C4-2B (cell line): ENCODE results near the gene POLA2.

ENCODE experiments used
- ZFX ChIP-seq: fragments of 450-650 bp; IDR thresholded peaks from 2 replicates; pipeline ENCODE4 v1.6.1; 2017
- TF ChIP-seq, protein P1 (sequence below): fragments of 450-650 bp; conservative IDR thresholded peaks from 2 replicates; pipeline ENCODE4 v1.5.1; 2017; ENCODE audit warnings: mild to moderate bottlenecking

GRCh38 chr11:65308281-65308891 is 46.6 kb downstream of the POLA2 start:
- TF ChIP-seq, protein P1, sequence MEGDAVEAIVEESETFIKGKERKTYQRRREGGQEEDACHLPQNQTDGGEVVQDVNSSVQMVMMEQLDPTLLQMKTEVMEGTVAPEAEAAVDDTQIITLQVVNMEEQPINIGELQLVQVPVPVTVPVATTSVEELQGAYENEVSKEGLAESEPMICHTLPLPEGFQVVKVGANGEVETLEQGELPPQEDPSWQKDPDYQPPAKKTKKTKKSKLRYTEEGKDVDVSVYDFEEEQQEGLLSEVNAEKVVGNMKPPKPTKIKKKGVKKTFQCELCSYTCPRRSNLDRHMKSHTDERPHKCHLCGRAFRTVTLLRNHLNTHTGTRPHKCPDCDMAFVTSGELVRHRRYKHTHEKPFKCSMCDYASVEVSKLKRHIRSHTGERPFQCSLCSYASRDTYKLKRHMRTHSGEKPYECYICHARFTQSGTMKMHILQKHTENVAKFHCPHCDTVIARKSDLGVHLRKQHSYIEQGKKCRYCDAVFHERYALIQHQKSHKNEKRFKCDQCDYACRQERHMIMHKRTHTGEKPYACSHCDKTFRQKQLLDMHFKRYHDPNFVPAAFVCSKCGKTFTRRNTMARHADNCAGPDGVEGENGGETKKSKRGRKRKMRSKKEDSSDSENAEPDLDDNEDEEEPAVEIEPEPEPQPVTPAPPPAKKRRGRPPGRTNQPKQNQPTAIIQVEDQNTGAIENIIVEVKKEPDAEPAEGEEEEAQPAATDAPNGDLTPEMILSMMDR: no peak
- no peak for TF ChIP-seq ZFX
